Keratinocyte (primary cell): ENCODE measurements around the gene S100P. TPM values are rescaled to one million over a fixed set of nuclear protein-coding genes. Genes with fewer than 3 reads are reported as not detected.

Source experiments
- DNase-seq: peaks from one replicate; pipeline ENCODE4 v3.0.0-alpha.2; 2011; ENCODE audit warnings: low read depth, missing footprints, low spot score
- FAIRE-seq: peaks from 2 replicates; lab custom pipeline; 2011; peaks lifted over from hg19 to GRCh38; lab: Jason Lieb, UNC
- H2AFZ ChIP-seq: 2 replicates; pipeline ENCODE4 v1.6.0; 2012; ENCODE audit warnings: low read length, control low read depth, inconsistent platforms; ENCODE audit not compliant: control insufficient read depth
- H3K27ac ChIP-seq: 2 replicates; pipeline ENCODE4 v1.5.1; 2011; ENCODE audit warnings: low read length; ENCODE audit not compliant: control insufficient read depth, insufficient read depth
- H3K27me3 ChIP-seq: 3 replicates; pipeline ENCODE4 v1.6.0; 2011; ENCODE audit warnings: low read length; ENCODE audit not compliant: control insufficient read depth, insufficient read depth; ENCODE audit errors: extremely low read depth
- H3K36me3 ChIP-seq, 2 experiments: 2 replicates in 1 of 2; 3 replicates in 1 of 2; pipeline ENCODE4 v1.5.1; 2011; ENCODE audit warnings: low read length in 2 of 2, mild to moderate bottlenecking in 1 of 2; ENCODE audit not compliant: control insufficient read depth in 2 of 2, insufficient read depth in 2 of 2; ENCODE audit errors: extremely low read depth in 1 of 2
- H3K4me1 ChIP-seq: 3 replicates; pipeline ENCODE4 v1.5.1; 2011; ENCODE audit warnings: low read length; ENCODE audit not compliant: control insufficient read depth, insufficient read depth; ENCODE audit errors: extremely low read depth
- H3K4me2 ChIP-seq: 3 replicates; pipeline ENCODE4 v1.6.0; 2011; ENCODE audit warnings: low read depth, low read length; ENCODE audit not compliant: control insufficient read depth, insufficient read depth; ENCODE audit errors: extremely low read depth
- H3K4me3 ChIP-seq, 3 experiments: fragments of 200-600 bp in 1 of 3; sonication (generic) in 1 of 3; 2 replicates in 2 of 3; 3 replicates in 1 of 3; pipeline ENCODE4 v1.5.1; 2011 to 2016; ENCODE audit warnings: low read length in 3 of 3, mild to moderate bottlenecking in 3 of 3, control low read depth in 2 of 3, inconsistent platforms in 1 of 3, low read depth in 1 of 3, mixed read lengths in 1 of 3, mixed run types in 1 of 3, moderate library complexity in 1 of 3; ENCODE audit not compliant: control insufficient read depth in 2 of 3, insufficient read depth in 2 of 3; ENCODE audit errors: extremely low read depth in 1 of 3
- H3K79me2 ChIP-seq: 2 replicates; pipeline ENCODE4 v1.6.0; 2012; ENCODE audit warnings: low read length; ENCODE audit not compliant: control insufficient read depth, insufficient read depth
- H3K9ac ChIP-seq: 3 replicates; pipeline ENCODE4 v1.6.0; 2011; ENCODE audit warnings: low read length; ENCODE audit not compliant: control insufficient read depth, insufficient read depth; ENCODE audit errors: extremely low read depth
- H3K9me1 ChIP-seq: 3 replicates; pipeline ENCODE4 v1.6.0; 2011; ENCODE audit warnings: low read length; ENCODE audit not compliant: control insufficient read depth, insufficient read depth; ENCODE audit errors: extremely low read depth
- H3K9me3 ChIP-seq: 2 replicates; pipeline ENCODE4 v1.5.1; 2012; ENCODE audit warnings: low read depth, low read length; ENCODE audit not compliant: control insufficient read depth
- H4K20me1 ChIP-seq: 3 replicates; pipeline ENCODE4 v1.6.0; 2011; ENCODE audit warnings: low read length; ENCODE audit not compliant: control insufficient read depth, insufficient read depth; ENCODE audit errors: extremely low read depth
- CTCF ChIP-seq, 3 experiments: IDR thresholded peaks in 1 of 3; conservative IDR thresholded peaks in 1 of 3; optimal IDR thresholded peaks in 1 of 3; 2 replicates in 2 of 3; 3 replicates in 1 of 3; pipeline versions ENCODE3 to v1.5.1; 2011; ENCODE audit warnings: low read length in 3 of 3, mild to moderate bottlenecking in 3 of 3, moderate library complexity in 2 of 3, control low read depth in 1 of 3, inconsistent platforms in 1 of 3; ENCODE audit not compliant: insufficient read depth in 2 of 3; ENCODE audit errors: extremely low read depth in 1 of 3
- EZH2 ChIP-seq: IDR thresholded peaks from one replicate; pipeline ENCODE4 v1.6.1; 2012; ENCODE audit warnings: inconsistent platforms, mild to moderate bottlenecking, low read length, moderate library complexity
- dilution Hi-C: fragments of 300-500 bp; cut with MboI; formaldehyde crosslinking; loops from one replicate; pipeline ENCODE4 v1.7.0; 2020; ENCODE audit warnings: low sequenced_read_pairs; ENCODE audit not compliant: extremely low pct_ligation_motif_present
- polyA plus RNA-seq, 5 experiments: library from polyadenylated mRNA; depleted of rRNA in 3 of 5; stranded (reverse) in 3 of 5; stranded (forward) in 1 of 5; unstranded in 1 of 5; fragments of >200 nt; gene quantifications; 1 replicate in 1 of 5; 2 replicates in 3 of 5; 3 replicates in 1 of 5; pipeline versions ENCODE4 v1.2.1 to v1.2.3, GENCODE V29; 2011 to 2012; ENCODE audit warnings: missing spikeins in 2 of 5, low read depth in 1 of 5, low replicate concordance in 1 of 5

S100P gene
- polyA plus RNA-seq, 1 donor (not counting 4 experiments of a cell fraction or from before 2014, with no cell fraction given), result 1.7 TPM

DNA sequence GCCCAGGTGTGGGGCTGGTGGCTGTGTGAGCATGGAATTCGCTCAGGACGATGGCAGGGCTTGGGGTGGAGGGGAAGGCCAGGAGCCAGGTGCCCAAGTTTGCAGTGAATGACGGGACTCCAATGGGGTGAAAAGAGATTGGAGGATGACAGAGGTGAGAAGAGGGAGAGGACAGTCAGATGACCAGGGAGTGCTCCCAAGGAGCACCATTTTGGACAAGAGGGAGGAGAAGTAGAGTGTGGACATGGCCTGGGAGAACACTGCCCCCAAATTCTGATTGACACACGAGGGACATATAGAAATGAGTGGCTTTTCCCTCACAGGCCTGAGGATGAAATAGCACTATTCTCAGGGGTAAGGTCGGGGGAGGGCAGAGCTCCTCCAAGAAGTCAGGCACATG is 46.5 kb upstream of the S100P start:
- Histone ChIP-seq H3K27me3 (no peaks in the 10 kb centered on the region), H3K79me2 (peaks cover 11% of the 10 kb centered on the region), H3K4me3 (no peak overlapping the region), H3K4me1 (peaks cover 6% of the 10 kb centered on the region), H2AFZ (no peak overlapping the region), H3K36me3 (peaks cover 0 to 10% of the 10 kb centered on the region in 2 experiments), H3K9ac (no peak overlapping the region), H3K4me2 (no peak overlapping the region), H3K27ac (no peak overlapping the region), H3K9me1 (peaks cover 5% of the 10 kb centered on the region), H4K20me1 (peaks cover 5% of the 10 kb centered on the region), H3K9me3 (no peaks in the 10 kb centered on the region)
- dilution Hi-C loops, result no loop called here
- FAIRE-seq (no peak), DNase-seq (no peak)
- TF ChIP-seq CTCF (optimal IDR thresholded peaks at IDR 0.05 in 1 of 3, IDR thresholded peaks at IDR 0.05 in 1 of 3, conservative IDR thresholded peaks at IDR 0.05 in 1 of 3; ENCODE audit: extremely low read depth in 1 of 3, insufficient read depth in 2 of 3, low read length in 3 of 3) (no peak), EZH2 (no peak)

DNA sequence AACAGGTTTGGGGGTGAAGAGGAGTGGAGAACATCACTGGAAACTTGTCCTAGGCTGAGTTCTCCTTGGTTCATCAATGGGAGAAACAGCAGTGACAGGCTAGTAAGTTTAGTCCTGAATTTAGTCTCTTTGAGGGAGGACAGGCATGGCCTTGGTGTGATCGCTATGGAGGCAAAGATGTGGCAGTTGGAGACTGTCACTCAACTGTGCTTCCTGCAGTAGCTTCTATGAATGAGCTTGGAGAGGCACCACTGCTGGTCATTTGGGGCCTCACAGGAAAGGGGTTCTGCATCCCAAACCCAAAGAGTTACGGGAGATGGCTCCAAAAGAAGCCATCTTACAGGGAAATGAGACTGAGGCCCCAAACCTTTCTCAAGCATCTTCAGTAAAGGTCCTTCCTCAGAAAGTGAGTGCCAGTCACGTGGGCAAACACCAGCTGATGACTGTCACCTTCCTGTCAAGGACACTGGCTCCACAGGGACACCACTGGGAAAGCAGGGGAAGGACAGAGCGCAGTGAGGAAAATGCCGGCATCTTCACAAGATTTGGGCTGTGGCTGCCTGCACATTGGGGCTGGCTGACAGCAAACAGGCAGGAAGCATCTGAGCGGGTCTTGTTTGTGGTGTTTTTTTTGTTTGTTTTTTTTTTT is 46.0 kb upstream of the S100P start:
- no peak overlapping the region for H3K27ac ChIP-seq
- dilution Hi-C loops, result no loop called here
- peaks cover 4% of the 10 kb centered on the region for H4K20me1 ChIP-seq
- H3K9me1 ChIP-seq, result peaks cover 4% of the 10 kb centered on the region
- peaks cover 6% of the 10 kb centered on the region for H3K79me2 ChIP-seq
- H3K36me3 ChIP-seq, result peaks cover 0 to 6% of the 10 kb centered on the region in 2 experiments
- H3K4me3 ChIP-seq, result no peak overlapping the region
- H3K27me3 ChIP-seq, result no peaks in the 10 kb centered on the region
- no peak overlapping the region for H3K9ac ChIP-seq
- FAIRE-seq (no peak), DNase-seq (no peak)
- peaks cover 3% of the 10 kb centered on the region for H3K4me1 ChIP-seq
- H2AFZ ChIP-seq, result no peak overlapping the region
- H3K9me3 ChIP-seq, result no peaks in the 10 kb centered on the region
- no peak overlapping the region for H3K4me2 ChIP-seq
- no peak for TF ChIP-seq EZH2
- no peak for TF ChIP-seq CTCF (optimal IDR thresholded peaks at IDR 0.05 in 1 of 3, IDR thresholded peaks at IDR 0.05 in 1 of 3, conservative IDR thresholded peaks at IDR 0.05 in 1 of 3; ENCODE audit: extremely low read depth in 1 of 3, insufficient read depth in 2 of 3, low read length in 3 of 3)
